Liver (tissue), 9 donors: Measurements from ENCODE around the gene POU4F2. TPM values are rescaled to one million over a fixed set of nuclear protein-coding genes. Genes with fewer than 3 reads are reported as not detected.

Source experiments
- DNase-seq: peaks from one replicate; pipeline ENCODE4 v3.0.0-alpha.2; 2017; ENCODE audit warnings: low spot score
- H3K27ac ChIP-seq, 2 donors: one replicate each; pipeline ENCODE4 v1.7.0; 2013; ENCODE audit warnings: inconsistent platforms in 2 of 2, low read length in 2 of 2, control low read depth in 1 of 2, low read depth in 1 of 2, mild to moderate bottlenecking in 1 of 2
- H3K27me3 ChIP-seq, 4 donors: one replicate each; pipeline versions ENCODE4 v1.6.1 to v1.7.0; 2013; ENCODE audit warnings: low read length in 3 of 4, inconsistent platforms in 1 of 4, mild to moderate bottlenecking in 1 of 4, moderate library complexity in 1 of 4; ENCODE audit not compliant: control insufficient read depth in 4 of 4, insufficient read depth in 4 of 4
- H3K36me3 ChIP-seq, 4 donors: one replicate each; pipeline versions ENCODE4 v1.6.1 to v1.7.0; 2013; ENCODE audit warnings: low read length in 3 of 4, mild to moderate bottlenecking in 3 of 4, low read depth in 1 of 4, moderate library complexity in 1 of 4; ENCODE audit not compliant: control insufficient read depth in 4 of 4, insufficient read depth in 3 of 4
- H3K4me1 ChIP-seq, 4 donors: one replicate each; pipeline versions ENCODE4 v1.6.1 to v1.7.0; 2013; ENCODE audit warnings: low read length in 3 of 4, mild to moderate bottlenecking in 3 of 4, moderate library complexity in 1 of 4; ENCODE audit not compliant: control insufficient read depth in 4 of 4, insufficient read depth in 4 of 4
- H3K4me3 ChIP-seq, 3 donors: one replicate each; pipeline versions ENCODE4 v1.6.1 to v1.7.0; 2013; ENCODE audit warnings: low read length in 3 of 3, control low read depth in 1 of 3, low read depth in 1 of 3, mild to moderate bottlenecking in 1 of 3
- H3K9ac ChIP-seq, 2 donors: one replicate each; pipeline ENCODE4 v1.7.0; 2013; ENCODE audit warnings: low read length in 2 of 2, mild to moderate bottlenecking in 2 of 2, moderate library complexity in 2 of 2, control low read depth in 1 of 2, low read depth in 1 of 2
- H3K9me3 ChIP-seq, 4 donors: one replicate each; pipeline versions ENCODE4 v1.6.1 to v1.7.0; 2013; ENCODE audit warnings: low read length in 3 of 4; ENCODE audit not compliant: control insufficient read depth in 4 of 4
- ATF3 ChIP-seq: IDR thresholded peaks from 2 replicates; pipeline ENCODE4 v1.6.1; 2016; ENCODE audit warnings: antibody characterized with exemption
- CTCF ChIP-seq: fragments of 150-350 bp; IDR thresholded peaks from 2 replicates; pipeline ENCODE4 v1.5.1; 2017; ENCODE audit warnings: improper control_type of control experiment, low read depth, low read length; ENCODE audit not compliant: missing input control
- EGR1 ChIP-seq, 2 donors: IDR thresholded peaks; 2 replicates each; pipeline ENCODE4 v1.6.1; 2016 to 2018; ENCODE audit warnings: antibody characterized with exemption in 2 of 2, low read depth in 2 of 2
- FOXA1 ChIP-seq: IDR thresholded peaks from 2 replicates; pipeline ENCODE4 v1.6.1; 2016; ENCODE audit warnings: antibody characterized with exemption
- GABPA ChIP-seq, 2 donors: IDR thresholded peaks in 1 of 2; conservative IDR thresholded peaks in 1 of 2; 2 replicates each; pipeline ENCODE4 v1.6.1; 2016; ENCODE audit warnings: antibody characterized with exemption in 2 of 2, mild to moderate bottlenecking in 1 of 2, moderate library complexity in 1 of 2
- NR2F2 ChIP-seq: IDR thresholded peaks from 2 replicates; pipeline ENCODE4 v1.6.1; 2016; ENCODE audit warnings: antibody characterized with exemption
- RAD21 ChIP-seq, 2 donors: IDR thresholded peaks; 2 replicates each; pipeline ENCODE4 v1.6.1; 2016; ENCODE audit warnings: antibody characterized with exemption in 2 of 2, mild to moderate bottlenecking in 2 of 2
- RXRA ChIP-seq, 2 donors: IDR thresholded peaks; 2 replicates each; pipeline ENCODE4 v1.6.1; 2017 to 2018; ENCODE audit warnings: antibody characterized with exemption in 2 of 2, mild to moderate bottlenecking in 1 of 2
- SP1 ChIP-seq: IDR thresholded peaks from 2 replicates; pipeline ENCODE4 v1.6.1; 2018; ENCODE audit warnings: antibody characterized with exemption, mild to moderate bottlenecking
- TAF1 ChIP-seq: conservative IDR thresholded peaks from 2 replicates; pipeline ENCODE4 v1.6.1; 2016; ENCODE audit warnings: antibody characterized with exemption, mild to moderate bottlenecking
- YY1 ChIP-seq: IDR thresholded peaks from 2 replicates; pipeline ENCODE4 v1.6.1; 2016; ENCODE audit warnings: antibody characterized with exemption, mild to moderate bottlenecking
- ZBTB33 ChIP-seq: IDR thresholded peaks from 2 replicates; pipeline ENCODE4 v1.6.1; 2016; ENCODE audit warnings: antibody characterized with exemption
- WGBS: extraction: QIAGEN DNeasy Blood & Tissue Kit; methylation state at CpG from one replicate; pipeline ENCODE4 v1.1.7; 2013; 5-methylcytosine and 5-hydroxymethylcytosine counted together
- polyA plus RNA-seq, 2 donors: library from polyadenylated mRNA; stranded (reverse) in 1 of 2; unstranded in 1 of 2; fragments of 200-250 nt in 1 of 2; fragments of >200 nt in 1 of 2; fragmentation: Nextera tagmentation in 1 of 2; extraction: Ambion mirVana in 1 of 2; gene quantifications; one replicate each; pipeline versions ENCODE4 v1.2.1 to v1.2.3, GENCODE V29; 2013 to 2015
- total RNA-seq, 2 donors: library from RNA; depleted of rRNA; stranded (reverse); fragments of >200 nt; gene quantifications; one replicate each; pipeline ENCODE4 v1.2.3, GENCODE V29; 2014
- donor health status: healthy.
- donor health status: healthy.
- donor health status: healthy.
- donor health status: healthy.
- donor health status: healthy.

The POU4F2 gene
- total and polyA plus RNA-seq, 4 donors: not detected

GRCh38 chr4:146632770-146633470, 5.8 kb upstream of the POU4F2 start:
- no peak overlapping the region for H3K27ac ChIP-seq
- TF ChIP-seq NR2F2 (no peak), EGR1 (IDR thresholded peaks at IDR 0.05; ENCODE audit: low read depth in 2 of 2) (no peak), CTCF (no peak), RAD21 (IDR thresholded peaks at IDR 0.05) (no peak), RXRA (IDR thresholded peaks at IDR 0.05) (no peak), SP1 (no peak)
- 10% methylated on average over 28 of the region's 28 CpGs for WGBS
- H3K9me3 ChIP-seq: no peaks in the 10 kb centered on the region
- no peak for DNase-seq
- peaks cover 5 to 31% (median 19%) of the 10 kb centered on the region in 4 donors for H3K27me3 ChIP-seq
- no peak overlapping the region for H3K4me3 ChIP-seq
- H3K36me3 ChIP-seq: no peaks in the 10 kb centered on the region
- H3K4me1 ChIP-seq: peaks cover 0 to 4% (median 0%) of the 10 kb centered on the region in 4 donors
- no peak overlapping the region for H3K9ac ChIP-seq

- peaks cover 0 to 2% (median 0%) of the 10 kb centered on the region in 4 donors for H3K9me3 ChIP-seq
- WGBS: 3% methylated on average over 7 of the region's 7 CpGs
- H3K4me1 ChIP-seq: peaks cover 0 to 7% (median under 1%) of the 10 kb centered on the region in 4 donors
- H3K9ac ChIP-seq: no peak overlapping the region
- no peak overlapping the region for H3K27ac ChIP-seq
- peaks cover 5 to 34% (median 19%) of the 10 kb centered on the region in 4 donors for H3K27me3 ChIP-seq
- TF ChIP-seq YY1 (no peak), FOXA1 (no peak), ZBTB33 (no peak), GABPA (IDR thresholded peaks at IDR 0.05 in 1 of 2, conservative IDR thresholded peaks at IDR 0.05 in 1 of 2) (no peak), RXRA (IDR thresholded peaks at IDR 0.05) (no peak), ATF3 (no peak), EGR1 (IDR thresholded peaks at IDR 0.05; ENCODE audit: low read depth in 2 of 2) (no peak), SP1 (no peak), TAF1 (no peak), RAD21 (IDR thresholded peaks at IDR 0.05) (no peak), CTCF (no peak)
- H3K4me3 ChIP-seq: no peak overlapping the region
- no peaks in the 10 kb centered on the region for H3K36me3 ChIP-seq
- DNase-seq: no peak
Measured at GRCh38 chr4:146633471-146633800, 5.3 kb upstream of the POU4F2 start.
